Measurements from ENCODE around the gene APBA2.

Gene APBA2

DNA sequence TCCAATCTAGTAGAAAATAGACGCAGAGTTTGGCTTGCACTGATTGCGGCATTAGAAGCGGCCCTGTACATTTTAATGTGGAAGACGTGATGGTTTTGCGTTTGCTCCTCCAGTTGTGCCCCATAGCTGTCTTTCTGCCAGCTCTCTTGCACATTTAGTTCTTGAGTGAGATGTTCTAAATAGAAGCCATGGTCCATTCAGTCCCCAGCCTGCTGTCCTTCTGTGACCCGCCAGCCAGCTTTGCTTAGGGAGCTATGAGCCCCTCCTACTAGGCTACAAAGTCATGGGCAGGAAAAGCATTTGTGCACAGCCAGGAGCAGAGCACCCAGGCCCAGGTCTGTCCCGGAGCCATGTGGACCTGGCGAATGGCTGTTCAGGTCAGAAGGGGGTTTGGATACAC, 50.3 kb downstream of the APBA2 start:
- in situ Hi-C loops (cut with HindIII; ENCODE audit: low sequenced_read_pairs) = no loop called here
- H3K4me3 ChIP-seq (ENCODE audit: low read depth, low read length) = no peak overlapping the region
- TF ChIP-seq, protein P1, sequence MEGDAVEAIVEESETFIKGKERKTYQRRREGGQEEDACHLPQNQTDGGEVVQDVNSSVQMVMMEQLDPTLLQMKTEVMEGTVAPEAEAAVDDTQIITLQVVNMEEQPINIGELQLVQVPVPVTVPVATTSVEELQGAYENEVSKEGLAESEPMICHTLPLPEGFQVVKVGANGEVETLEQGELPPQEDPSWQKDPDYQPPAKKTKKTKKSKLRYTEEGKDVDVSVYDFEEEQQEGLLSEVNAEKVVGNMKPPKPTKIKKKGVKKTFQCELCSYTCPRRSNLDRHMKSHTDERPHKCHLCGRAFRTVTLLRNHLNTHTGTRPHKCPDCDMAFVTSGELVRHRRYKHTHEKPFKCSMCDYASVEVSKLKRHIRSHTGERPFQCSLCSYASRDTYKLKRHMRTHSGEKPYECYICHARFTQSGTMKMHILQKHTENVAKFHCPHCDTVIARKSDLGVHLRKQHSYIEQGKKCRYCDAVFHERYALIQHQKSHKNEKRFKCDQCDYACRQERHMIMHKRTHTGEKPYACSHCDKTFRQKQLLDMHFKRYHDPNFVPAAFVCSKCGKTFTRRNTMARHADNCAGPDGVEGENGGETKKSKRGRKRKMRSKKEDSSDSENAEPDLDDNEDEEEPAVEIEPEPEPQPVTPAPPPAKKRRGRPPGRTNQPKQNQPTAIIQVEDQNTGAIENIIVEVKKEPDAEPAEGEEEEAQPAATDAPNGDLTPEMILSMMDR (IDR thresholded peaks at IDR 0.05; ENCODE audit: low read depth, low read length, missing control alignments) = no peak
- no peak for DNase-seq (ENCODE audit: low read depth)

DNA sequence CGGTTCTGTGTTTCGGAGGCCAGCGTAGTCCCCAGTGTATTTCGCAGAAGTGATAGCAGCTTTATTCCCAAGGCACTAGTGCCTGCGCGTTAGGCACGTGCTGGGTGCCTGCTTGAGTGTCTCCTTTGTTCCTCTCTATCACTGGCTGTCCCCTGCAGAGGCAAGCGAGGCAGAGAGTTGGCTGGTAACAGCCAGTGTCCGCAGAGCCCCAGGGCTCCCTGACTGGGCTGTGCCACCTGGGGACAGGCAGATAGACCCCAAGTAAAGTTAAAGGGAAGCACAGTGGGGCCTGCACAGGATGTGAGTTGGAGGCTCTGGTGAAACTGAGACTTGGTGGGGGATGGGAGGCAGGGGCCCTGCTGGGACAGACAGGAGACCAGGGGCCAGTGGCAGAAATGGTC, 50.7 kb downstream of the APBA2 start:
- in situ Hi-C loops (cut with HindIII; ENCODE audit: low sequenced_read_pairs) = no loop called here
- DNase-seq (ENCODE audit: low read depth) = no peak
- TF ChIP-seq, protein P1 (IDR thresholded peaks at IDR 0.05; ENCODE audit: low read depth, low read length, missing control alignments) = no peak
- no peak overlapping the region for H3K4me3 ChIP-seq (ENCODE audit: low read depth, low read length)

DNA sequence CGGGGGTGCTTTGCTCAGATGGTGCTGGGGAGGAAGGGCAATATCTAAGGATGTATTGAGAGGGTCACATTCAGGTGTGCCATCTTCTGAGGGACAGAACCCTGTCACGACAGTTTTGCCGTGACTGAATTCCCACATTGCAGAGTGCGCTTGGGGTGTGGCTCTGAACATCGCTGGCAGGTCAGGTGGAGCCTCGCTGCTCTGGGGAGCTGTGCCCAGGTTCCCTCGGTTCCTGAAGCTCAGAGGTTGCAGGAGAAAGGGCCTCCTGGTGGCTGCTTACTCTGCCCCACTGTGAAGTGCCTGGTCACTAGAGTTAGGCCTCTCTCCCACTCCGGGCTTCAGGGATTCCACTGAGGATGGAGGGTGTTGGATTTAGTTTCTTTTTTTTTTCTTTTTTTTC, 51.5 kb downstream of the APBA2 start:
- H3K4me3 ChIP-seq (ENCODE audit: low read depth, low read length) = no peak overlapping the region
- in situ Hi-C loops (cut with HindIII; ENCODE audit: low sequenced_read_pairs) = no loop called here
- TF ChIP-seq, protein P1 (IDR thresholded peaks at IDR 0.05; ENCODE audit: low read depth, low read length, missing control alignments) = no peak
- DNase-seq (ENCODE audit: low read depth) = no peak

DNA sequence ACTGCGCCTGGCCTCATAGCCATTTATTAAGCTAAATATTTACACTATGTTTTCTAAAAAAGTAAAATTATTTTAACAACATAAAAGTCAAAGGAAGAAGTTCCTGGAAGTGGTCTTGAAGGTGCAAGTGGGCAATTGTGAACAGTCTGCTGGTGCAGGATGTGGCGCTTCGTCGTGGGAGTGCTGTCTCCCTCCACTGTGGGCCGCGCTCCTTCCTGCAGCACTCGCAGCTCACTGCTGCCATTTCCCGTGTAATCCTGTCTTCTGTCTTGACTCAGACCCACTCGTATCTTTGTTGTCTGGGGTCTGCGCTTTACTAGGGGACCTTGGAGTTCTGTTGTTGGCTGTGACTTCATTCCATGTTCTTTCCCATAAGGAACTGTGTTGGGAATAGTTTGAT, 56.3 kb downstream of the APBA2 start:
- DNase-seq (ENCODE audit: low read depth) = no peak
- H3K4me3 ChIP-seq (ENCODE audit: low read depth, low read length) = no peak overlapping the region
- in situ Hi-C loops (cut with HindIII; ENCODE audit: low sequenced_read_pairs) = no loop called here
- TF ChIP-seq, protein P1 (IDR thresholded peaks at IDR 0.05; ENCODE audit: low read depth, low read length, missing control alignments) = no peak

DNA sequence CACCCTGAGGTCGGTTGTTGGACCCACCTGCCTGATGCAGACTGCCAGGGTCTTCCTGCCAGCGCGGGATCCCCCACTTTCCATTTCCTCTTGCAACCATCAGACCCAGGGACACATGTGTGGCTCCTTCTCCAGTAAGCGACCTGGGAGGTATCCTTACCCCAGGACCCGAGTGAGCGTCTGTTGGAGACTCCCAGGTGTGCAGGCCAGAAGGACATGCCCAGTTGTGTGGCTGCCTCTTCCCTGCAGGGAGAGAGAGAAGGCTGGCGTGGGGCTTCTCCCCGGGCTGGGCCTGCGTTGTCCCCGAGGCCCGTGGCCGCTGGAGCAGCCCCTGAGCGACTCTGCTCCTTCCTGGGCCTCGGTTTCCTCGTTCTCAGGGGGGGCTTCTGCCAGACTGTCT, 56.8 kb downstream of the APBA2 start:
- no peak for DNase-seq (ENCODE audit: low read depth)
- H3K4me3 ChIP-seq (ENCODE audit: low read depth, low read length) = no peak overlapping the region
- in situ Hi-C loops (cut with HindIII; ENCODE audit: low sequenced_read_pairs) = no loop called here
- TF ChIP-seq, protein P1 (IDR thresholded peaks at IDR 0.05; ENCODE audit: low read depth, low read length, missing control alignments) = no peak

DNA sequence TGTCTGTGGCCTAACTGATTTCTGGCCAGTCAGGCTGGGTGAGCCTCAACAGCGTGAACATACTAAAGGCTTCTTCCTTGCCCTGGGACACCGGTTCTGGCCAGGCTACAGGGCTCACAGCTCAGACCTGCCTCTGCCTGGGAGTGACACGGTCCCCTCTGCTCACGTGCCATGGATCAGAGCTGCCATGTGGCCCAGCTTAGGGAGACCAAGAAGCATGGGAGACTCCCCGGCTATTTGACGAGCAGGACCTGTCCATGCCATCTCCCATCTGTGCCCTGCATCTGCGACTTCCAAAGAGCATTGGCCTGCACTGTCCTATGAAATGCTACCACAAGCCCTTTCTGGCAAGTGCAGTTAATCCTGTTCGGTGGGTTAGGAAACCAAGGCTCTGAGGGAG, 57.4 kb downstream of the APBA2 start:
- TF ChIP-seq, protein P1 (IDR thresholded peaks at IDR 0.05; ENCODE audit: low read depth, low read length, missing control alignments) = no peak
- in situ Hi-C loops (cut with HindIII; ENCODE audit: low sequenced_read_pairs) = no loop called here
- no peak overlapping the region for H3K4me3 ChIP-seq (ENCODE audit: low read depth, low read length)
- DNase-seq (ENCODE audit: low read depth) = no peak
